ENCODE data around the gene ATP10A. TPM values are rescaled to one million over a fixed set of nuclear protein-coding genes. Genes with fewer than 3 reads are reported as not detected.

The ATP10A gene
- total and polyA plus RNA-seq, 2 donors from 2014 or later, result 4.0 to 6.8 TPM

- FAIRE-seq (no peak), DNase-seq (no peak)
- no peak overlapping the region for H3K27ac ChIP-seq (ENCODE audit: low read depth in 2 of 2, low read length in 2 of 2)
- H3K27me3 ChIP-seq (ENCODE audit: control insufficient read depth, insufficient read depth, low read length), result no peaks in the 10 kb centered on the region
- H3K4me1 ChIP-seq (ENCODE audit: control insufficient read depth in 2 of 3, insufficient read depth in 2 of 3, low read depth in 1 of 3, low read length in 3 of 3), result no peaks in the 10 kb centered on the region
- intact Hi-C loops (cut with DNase I), result no loop called here
- H3K36me3 ChIP-seq (ENCODE audit: control insufficient read depth in 2 of 3, insufficient read depth in 3 of 3, low read length in 3 of 3), result no peaks in the 10 kb centered on the region
- TF ChIP-seq CTCF (IDR thresholded peaks at IDR 0.05; ENCODE audit: borderline replicate concordance, extremely low read depth, insufficient read depth), result no peak
- H3K9me3 ChIP-seq (ENCODE audit: control insufficient read depth in 2 of 3, insufficient read depth in 1 of 3, low read length in 3 of 3), result no peaks in the 10 kb centered on the region
- H3K9ac ChIP-seq (ENCODE audit: low read length in 3 of 3), result no peak overlapping the region
- H3K4me3 ChIP-seq (ENCODE audit: low read length in 3 of 3), result no peak overlapping the region
Measured at GRCh38 chr15:25892126-25892525, 29.0 kb upstream of the ATP10A start.

GRCh38 chr15:25891081-25891480 is 28.0 kb upstream of the ATP10A start:
- intact Hi-C loops (cut with DNase I), result no loop called here
- TF ChIP-seq CTCF (IDR thresholded peaks at IDR 0.05; ENCODE audit: borderline replicate concordance, extremely low read depth, insufficient read depth), result no peak
- no peak overlapping the region for H3K9ac ChIP-seq (ENCODE audit: low read length in 3 of 3)
- H3K27me3 ChIP-seq (ENCODE audit: control insufficient read depth, insufficient read depth, low read length), result no peaks in the 10 kb centered on the region
- H3K27ac ChIP-seq (ENCODE audit: low read depth in 2 of 2, low read length in 2 of 2), result no peak overlapping the region
- H3K9me3 ChIP-seq (ENCODE audit: control insufficient read depth in 2 of 3, insufficient read depth in 1 of 3, low read length in 3 of 3), result no peaks in the 10 kb centered on the region
- no peaks in the 10 kb centered on the region for H3K36me3 ChIP-seq (ENCODE audit: control insufficient read depth in 2 of 3, insufficient read depth in 3 of 3, low read length in 3 of 3)
- FAIRE-seq (no peak), DNase-seq (no peak)
- no peak overlapping the region for H3K4me3 ChIP-seq (ENCODE audit: low read length in 3 of 3)
- H3K4me1 ChIP-seq (ENCODE audit: control insufficient read depth in 2 of 3, insufficient read depth in 2 of 3, low read depth in 1 of 3, low read length in 3 of 3), result no peaks in the 10 kb centered on the region

- no peak for DNase-seq
- no peak for FAIRE-seq
Measured at GRCh38 chr15:25890529-25890928, 27.4 kb upstream of the ATP10A start.

More at GRCh38 chr15:25890529-25890928, 27.4 kb upstream of the ATP10A start:
- H3K9me3 ChIP-seq (ENCODE audit: control insufficient read depth in 2 of 3, insufficient read depth in 1 of 3, low read length in 3 of 3), result no peaks in the 10 kb centered on the region
- no peak for TF ChIP-seq CTCF (IDR thresholded peaks at IDR 0.05; ENCODE audit: borderline replicate concordance, extremely low read depth, insufficient read depth)
- no peak overlapping the region for H3K27ac ChIP-seq (ENCODE audit: low read depth in 2 of 2, low read length in 2 of 2)
- intact Hi-C loops (cut with DNase I), result no loop called here
- H3K4me1 ChIP-seq (ENCODE audit: control insufficient read depth in 2 of 3, insufficient read depth in 2 of 3, low read depth in 1 of 3, low read length in 3 of 3), result no peaks in the 10 kb centered on the region
- no peak overlapping the region for H3K4me3 ChIP-seq (ENCODE audit: low read length in 3 of 3)
- H3K27me3 ChIP-seq (ENCODE audit: control insufficient read depth, insufficient read depth, low read length), result no peaks in the 10 kb centered on the region
- no peak overlapping the region for H3K9ac ChIP-seq (ENCODE audit: low read length in 3 of 3)
- H3K36me3 ChIP-seq (ENCODE audit: control insufficient read depth in 2 of 3, insufficient read depth in 3 of 3, low read length in 3 of 3), result no peaks in the 10 kb centered on the region
